Parathyroid adenoma (tissue), 2 donors: ENCODE data around the gene THBS2.

Experiments
- H2AFZ ChIP-seq: fragments of 300-600 bp; sonication (generic); one replicate; pipeline ENCODE4 v1.7.0; 2017; ENCODE audit warnings: antibody characterized with exemption, mild to moderate bottlenecking
- H3K27ac ChIP-seq: fragments of 300-600 bp; sonication (generic); one replicate; pipeline ENCODE4 v1.7.0; 2017
- H3K27me3 ChIP-seq: fragments of 300-600 bp; sonication (generic); one replicate; pipeline ENCODE4 v1.7.0; 2017; ENCODE audit warnings: low read length; ENCODE audit not compliant: control insufficient read depth, insufficient read depth
- H3K36me3 ChIP-seq: fragments of 300-600 bp; sonication (generic); one replicate; pipeline ENCODE4 v1.7.0; 2017; ENCODE audit warnings: low read length; ENCODE audit not compliant: control insufficient read depth, insufficient read depth
- H3K4me1 ChIP-seq: fragments of 300-600 bp; sonication (generic); one replicate; pipeline ENCODE4 v1.7.0; 2017; ENCODE audit warnings: control low read depth
- H3K4me2 ChIP-seq: fragments of 300-600 bp; sonication (generic); one replicate; pipeline ENCODE4 v1.7.0; 2017; ENCODE audit warnings: low read length
- H3K4me3 ChIP-seq: fragments of 300-600 bp; sonication (generic); one replicate; pipeline ENCODE4 v1.7.0; 2017; ENCODE audit warnings: low read depth, low read length
- H3K79me2 ChIP-seq: fragments of 300-600 bp; sonication (generic); one replicate; pipeline ENCODE4 v1.7.0; 2017; ENCODE audit warnings: control low read depth
- H3K9ac ChIP-seq: fragments of 300-600 bp; sonication (generic); one replicate; pipeline ENCODE4 v1.7.0; 2017; ENCODE audit warnings: mild to moderate bottlenecking
- H3K9me3 ChIP-seq: fragments of 300-600 bp; sonication (generic); one replicate; pipeline ENCODE4 v1.7.0; 2017; ENCODE audit warnings: low read length; ENCODE audit not compliant: control insufficient read depth
- TF ChIP-seq, protein P1 (sequence below): fragments of 300-600 bp; sonication (generic); IDR thresholded peaks from one replicate; pipeline ENCODE4 v1.7.0; 2017; ENCODE audit warnings: antibody characterized with exemption, mild to moderate bottlenecking
- donor health status: primary hyperparathyroidism.

Gene THBS2

DNA sequence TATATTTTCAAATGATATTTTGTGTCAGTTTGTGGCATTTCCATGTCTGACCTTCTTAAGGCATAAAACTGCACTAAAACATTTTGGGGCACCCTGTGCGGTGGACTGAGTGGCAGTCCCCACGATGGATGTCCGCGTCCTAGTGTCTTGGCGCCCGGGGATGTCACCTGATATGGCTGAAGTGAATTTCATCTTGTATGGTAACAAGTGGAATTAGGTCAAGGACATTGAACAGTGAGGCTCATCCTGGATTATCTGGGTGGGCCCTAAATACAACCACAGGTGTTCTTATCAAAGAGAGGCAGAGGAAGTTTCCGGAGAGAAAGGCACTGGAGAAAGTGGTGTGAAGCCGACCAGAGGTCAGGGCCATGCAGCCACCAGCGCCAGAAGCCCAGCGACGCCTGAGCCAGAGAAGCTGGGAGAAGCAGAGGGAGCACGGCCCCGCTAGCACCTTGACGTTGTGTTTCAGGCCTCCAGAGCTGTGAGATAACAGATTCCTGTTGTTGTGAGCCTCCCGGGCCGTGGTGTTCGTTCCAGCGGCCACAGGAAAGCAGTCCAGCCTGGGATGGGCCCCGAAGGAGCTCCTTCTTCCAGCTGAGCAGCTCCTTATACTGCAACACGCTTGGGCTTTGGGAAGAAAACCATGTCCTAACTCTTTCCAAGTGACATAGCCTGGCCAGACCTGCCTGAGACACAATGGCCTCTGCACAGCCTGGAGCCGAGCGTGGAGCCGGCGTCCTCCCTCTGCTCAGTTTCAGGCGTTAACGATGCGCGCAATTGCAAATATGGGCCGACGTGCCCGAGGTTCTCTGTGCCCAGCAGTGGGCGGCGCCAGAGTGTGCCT is 22.5 kb downstream of the THBS2 start:
- H3K4me3 ChIP-seq: no peak overlapping the region
- no peaks in the 10 kb centered on the region for H3K9me3 ChIP-seq
- H3K79me2 ChIP-seq: no peaks in the 10 kb centered on the region
- no peak overlapping the region for H2AFZ ChIP-seq
- H3K4me2 ChIP-seq: no peak overlapping the region
- no peaks in the 10 kb centered on the region for H3K27me3 ChIP-seq
- no peak overlapping the region for H3K9ac ChIP-seq
- no peaks in the 10 kb centered on the region for H3K4me1 ChIP-seq
- TF ChIP-seq, protein P1, sequence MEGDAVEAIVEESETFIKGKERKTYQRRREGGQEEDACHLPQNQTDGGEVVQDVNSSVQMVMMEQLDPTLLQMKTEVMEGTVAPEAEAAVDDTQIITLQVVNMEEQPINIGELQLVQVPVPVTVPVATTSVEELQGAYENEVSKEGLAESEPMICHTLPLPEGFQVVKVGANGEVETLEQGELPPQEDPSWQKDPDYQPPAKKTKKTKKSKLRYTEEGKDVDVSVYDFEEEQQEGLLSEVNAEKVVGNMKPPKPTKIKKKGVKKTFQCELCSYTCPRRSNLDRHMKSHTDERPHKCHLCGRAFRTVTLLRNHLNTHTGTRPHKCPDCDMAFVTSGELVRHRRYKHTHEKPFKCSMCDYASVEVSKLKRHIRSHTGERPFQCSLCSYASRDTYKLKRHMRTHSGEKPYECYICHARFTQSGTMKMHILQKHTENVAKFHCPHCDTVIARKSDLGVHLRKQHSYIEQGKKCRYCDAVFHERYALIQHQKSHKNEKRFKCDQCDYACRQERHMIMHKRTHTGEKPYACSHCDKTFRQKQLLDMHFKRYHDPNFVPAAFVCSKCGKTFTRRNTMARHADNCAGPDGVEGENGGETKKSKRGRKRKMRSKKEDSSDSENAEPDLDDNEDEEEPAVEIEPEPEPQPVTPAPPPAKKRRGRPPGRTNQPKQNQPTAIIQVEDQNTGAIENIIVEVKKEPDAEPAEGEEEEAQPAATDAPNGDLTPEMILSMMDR: no peak
- H3K36me3 ChIP-seq: no peaks in the 10 kb centered on the region
- no peak overlapping the region for H3K27ac ChIP-seq

DNA sequence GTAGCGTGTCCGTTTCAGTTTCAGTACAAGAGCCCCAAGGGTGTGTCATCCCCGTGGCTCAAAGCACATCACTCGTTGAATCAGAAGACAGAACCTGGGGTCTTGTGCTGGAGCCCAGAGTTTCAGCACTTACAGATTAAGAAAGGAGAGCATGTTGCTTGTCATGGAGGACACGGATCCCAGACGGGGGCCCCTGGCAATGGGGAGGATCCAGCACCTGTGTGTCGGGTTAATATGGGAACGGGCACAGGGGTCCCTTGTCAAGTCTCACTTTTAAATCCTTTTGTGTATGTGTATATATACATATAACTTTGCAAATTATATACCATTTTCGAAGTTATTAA is 23.4 kb downstream of the THBS2 start:
- TF ChIP-seq, protein P1: no peak
- no peak overlapping the region for H2AFZ ChIP-seq
- no peaks in the 10 kb centered on the region for H3K9me3 ChIP-seq
- H3K4me1 ChIP-seq: no peaks in the 10 kb centered on the region
- no peak overlapping the region for H3K4me3 ChIP-seq
- no peaks in the 10 kb centered on the region for H3K36me3 ChIP-seq
- H3K27me3 ChIP-seq: no peaks in the 10 kb centered on the region
- H3K4me2 ChIP-seq: no peak overlapping the region
- H3K79me2 ChIP-seq: no peaks in the 10 kb centered on the region
- no peak overlapping the region for H3K27ac ChIP-seq
- H3K9ac ChIP-seq: no peak overlapping the region

DNA sequence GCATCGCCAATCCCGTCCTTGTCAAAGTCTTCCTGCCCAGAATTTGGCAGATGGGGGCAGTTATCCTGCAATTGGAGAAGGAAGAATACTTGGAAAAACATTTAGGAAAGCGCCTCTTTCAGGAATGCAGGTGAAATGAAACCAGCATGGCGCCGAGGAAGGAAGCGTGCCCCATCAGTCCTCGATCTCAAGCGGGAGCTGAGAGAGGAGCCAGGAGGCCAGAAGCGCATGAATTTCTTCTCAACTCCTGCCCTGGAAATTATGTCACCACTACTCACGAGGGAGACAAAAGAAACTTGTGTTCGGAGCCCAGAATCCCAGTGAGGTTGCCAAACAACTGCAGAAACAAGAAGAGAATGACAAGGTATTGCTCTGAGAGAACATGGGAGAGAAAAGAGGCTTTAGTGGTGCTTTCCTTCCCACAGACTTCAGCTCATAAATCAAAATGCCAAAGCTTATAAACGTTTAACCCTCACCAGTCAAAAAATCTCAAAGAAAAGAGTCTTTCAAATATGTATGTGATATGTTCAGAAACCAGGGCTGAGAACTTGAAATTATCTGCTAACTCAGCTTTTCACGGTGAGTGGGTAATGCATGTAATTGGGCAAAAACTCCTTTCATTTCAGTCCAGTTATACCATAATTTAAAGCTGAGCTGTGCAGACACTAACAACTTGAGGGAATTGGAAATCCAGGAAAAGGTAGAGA is 23.9 kb downstream of the THBS2 start:
- Histone ChIP-seq H3K27ac (no peak overlapping the region), H3K36me3 (no peaks in the 10 kb centered on the region), H3K9ac (no peak overlapping the region), H3K4me1 (no peaks in the 10 kb centered on the region), H3K27me3 (no peaks in the 10 kb centered on the region), H3K4me2 (no peak overlapping the region), H3K9me3 (no peaks in the 10 kb centered on the region), H3K4me3 (no peak overlapping the region), H3K79me2 (no peaks in the 10 kb centered on the region), H2AFZ (no peak overlapping the region)
- TF ChIP-seq, protein P1: no peak

DNA sequence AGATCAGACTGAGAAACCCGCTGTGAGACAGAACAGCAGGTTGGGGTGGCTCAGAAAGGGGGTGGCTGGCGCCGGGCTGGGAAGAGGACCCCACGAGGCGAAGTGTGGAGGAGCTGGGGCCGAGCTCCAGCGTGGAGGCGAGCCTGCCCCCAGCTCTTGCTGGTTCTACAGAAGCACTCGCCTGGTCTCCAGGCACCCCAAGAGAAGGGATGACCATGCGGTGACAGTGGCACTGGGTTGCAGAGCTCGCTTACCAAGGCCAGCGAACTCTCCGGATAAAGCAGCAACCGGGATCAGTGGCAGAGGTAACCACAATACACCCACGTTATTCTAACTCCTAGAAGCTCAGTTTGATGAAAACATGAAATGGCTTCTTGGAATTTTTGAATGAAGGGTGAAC is 26.5 kb downstream of the THBS2 start:
- H3K4me1 ChIP-seq: no peaks in the 10 kb centered on the region

More for the DNA sequence above, 26.5 kb downstream of the THBS2 start:
- Histone ChIP-seq H3K79me2 (no peaks in the 10 kb centered on the region), H3K9me3 (no peaks in the 10 kb centered on the region), H3K27ac (no peak overlapping the region), H3K4me3 (no peak overlapping the region), H3K4me2 (no peak overlapping the region), H3K36me3 (no peaks in the 10 kb centered on the region), H3K9ac (no peak overlapping the region), H3K27me3 (no peaks in the 10 kb centered on the region), H2AFZ (no peak overlapping the region)
- TF ChIP-seq, protein P1: no peak
